NCI-H524 (cell line): ENCODE data around the gene RNH1.
A peak's percentile ranks its signal among the peaks of the same experiment; 100 is the strongest.
"Not testable (repeated sequence)": the region's sequence is repeated elsewhere in the genome, so short reads cannot be mapped to it uniquely, and the experiment has no call there.

Experiments used
- DNase-seq, 2 experiments: peaks; one replicate each; lab custom pipeline; 2025; lab: John Stamatoyannopoulos, UW

RNH1 gene

DNA sequence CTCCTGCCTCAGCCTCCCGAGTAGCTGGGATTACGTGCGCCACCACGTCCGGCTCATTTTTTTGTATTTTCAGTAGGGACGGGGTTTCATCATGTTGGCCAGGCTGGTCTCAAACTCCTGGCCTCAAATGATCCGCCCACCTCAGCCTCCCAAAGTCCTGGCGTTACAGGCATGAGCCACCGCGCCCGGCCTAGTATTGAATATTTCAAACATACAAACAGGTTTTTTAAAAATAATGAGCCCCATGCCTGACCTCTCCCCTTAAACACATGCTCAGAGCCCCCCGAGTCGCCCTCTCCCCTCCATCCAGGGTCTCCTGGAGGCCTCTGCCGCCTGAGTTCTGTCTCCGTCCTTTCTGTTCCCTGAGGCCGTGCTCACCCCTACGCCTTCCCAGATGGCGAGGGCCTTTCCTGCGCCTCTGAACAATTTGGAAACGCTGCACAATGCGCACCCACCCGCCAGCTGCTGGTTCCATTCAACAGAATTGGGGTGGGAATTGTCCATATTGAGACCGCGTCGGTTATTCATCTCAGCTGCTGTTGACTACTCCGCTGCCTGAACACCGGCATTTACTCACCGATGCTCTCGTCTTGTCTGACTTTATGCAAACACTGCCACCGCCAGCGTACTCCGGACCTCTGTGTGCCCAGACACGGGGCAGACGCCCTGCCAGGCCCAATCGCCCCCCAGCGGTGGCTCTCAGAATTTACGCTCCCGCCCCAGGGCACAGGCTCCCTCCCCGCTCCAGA lies 13.6 kb upstream of the RNH1 start:
- no peak for DNase-seq

DNA sequence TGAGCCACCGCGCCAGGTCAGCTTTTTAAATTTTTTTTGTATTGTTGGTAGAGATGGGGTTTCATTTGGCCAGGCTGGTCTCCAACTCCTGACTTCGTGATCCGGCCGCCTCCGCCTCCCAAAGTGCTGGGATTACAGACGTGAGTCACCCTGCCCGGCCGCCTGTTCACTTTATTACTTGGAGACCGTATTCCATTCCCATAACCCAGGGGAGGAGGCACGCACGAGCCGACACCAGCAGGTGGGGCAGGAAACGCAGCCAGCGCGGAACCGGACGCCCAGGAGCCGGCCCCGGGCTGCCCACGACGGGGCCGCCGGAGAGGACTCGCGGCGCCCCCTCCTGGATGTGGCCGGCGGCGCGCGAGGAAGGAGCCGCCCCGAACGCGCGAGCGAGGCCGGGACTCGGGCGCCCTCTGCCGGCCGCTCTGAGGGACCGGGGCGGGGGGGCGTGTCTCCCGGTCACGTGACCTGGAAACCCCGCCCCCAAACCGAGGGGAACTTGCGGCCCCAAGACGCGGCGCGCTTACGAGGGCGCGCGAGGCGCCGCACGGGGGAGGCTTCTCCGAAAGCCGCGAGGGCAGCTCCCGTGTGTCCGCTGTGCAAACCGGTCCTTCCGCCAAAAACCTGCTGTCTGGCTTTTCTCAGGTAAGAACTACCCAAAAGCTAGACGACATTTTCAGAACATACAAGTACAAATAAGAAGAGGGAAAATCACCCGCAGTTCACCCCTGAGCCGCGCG lies 11.6 kb upstream of the RNH1 start:
- peak; percentile 80 to 93 for DNase-seq

- not testable (repeated sequence) for DNase-seq
Observed at GRCh38 chr11:516918-517685, 10.1 kb upstream of the RNH1 start.

- no peak for DNase-seq
Observed at GRCh38 chr11:516400-516799, 9.4 kb upstream of the RNH1 start.

DNA sequence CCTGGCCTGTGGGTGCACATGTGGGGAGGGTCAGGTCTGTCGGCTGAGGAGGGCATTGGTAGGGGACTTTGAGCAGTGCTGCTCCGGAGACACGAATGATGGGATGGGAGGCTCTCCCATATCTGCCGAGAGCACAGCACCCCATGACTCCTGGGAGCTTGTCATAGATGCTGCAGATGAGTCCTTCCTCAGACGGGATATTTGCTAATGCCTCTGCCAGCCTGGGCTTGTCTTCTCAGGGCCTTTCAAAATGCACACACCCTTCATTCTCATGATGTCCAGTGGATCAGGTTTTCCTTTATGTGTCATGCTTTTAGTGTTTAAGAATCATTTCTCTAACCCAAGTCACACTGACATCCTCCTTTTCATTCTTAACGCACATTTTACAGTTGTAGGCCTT lies 8.1 kb upstream of the RNH1 start:
- no peak for DNase-seq

GRCh38 chr11:514606-515005 lies 7.6 kb upstream of the RNH1 start:
- no peak for DNase-seq

- no peak for DNase-seq
Observed at GRCh38 chr11:512761-513595, 5.9 kb upstream of the RNH1 start.

GRCh38 chr11:508956-509355 lies 1.9 kb upstream of the RNH1 start:
- no peak for DNase-seq

DNA sequence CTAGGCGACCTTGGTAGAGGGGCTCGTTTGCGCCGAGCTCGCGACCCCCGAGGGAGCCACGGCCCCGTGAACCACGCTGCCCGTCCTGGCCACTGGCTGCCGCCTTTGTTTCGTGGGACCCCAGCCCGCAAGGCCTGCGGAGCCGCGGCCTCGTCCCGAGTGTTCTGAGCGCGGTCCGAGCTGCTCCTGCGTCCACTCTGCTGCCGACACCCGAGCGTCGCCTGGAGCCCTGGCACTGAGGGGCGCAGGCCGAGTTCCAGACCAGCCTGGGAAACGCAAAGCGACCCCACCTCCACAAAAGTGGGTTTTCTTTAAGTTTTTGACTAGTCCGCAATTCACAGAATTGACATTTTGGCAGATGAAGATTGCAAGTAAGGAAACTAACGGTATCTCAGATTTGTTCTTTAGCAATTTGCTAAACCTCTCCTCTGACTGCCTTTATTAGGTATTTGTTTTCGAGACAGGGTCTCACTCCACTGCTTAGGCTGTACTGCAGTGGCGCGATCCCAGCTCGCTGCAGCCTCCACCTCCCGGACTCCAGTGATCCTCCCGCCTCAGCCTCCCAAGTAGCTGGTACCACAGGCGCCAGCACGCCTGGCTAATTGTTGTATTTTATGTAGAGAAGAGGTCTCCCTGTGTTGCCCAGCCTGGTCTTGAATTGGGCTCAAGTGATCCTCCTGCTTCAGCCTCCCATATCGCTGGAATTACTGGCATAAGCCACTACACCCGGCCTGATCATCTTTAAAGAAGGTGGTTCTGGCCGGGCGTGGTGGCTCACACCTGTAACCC lies 879 bp upstream of the RNH1 start:
- no peak for DNase-seq

DNA sequence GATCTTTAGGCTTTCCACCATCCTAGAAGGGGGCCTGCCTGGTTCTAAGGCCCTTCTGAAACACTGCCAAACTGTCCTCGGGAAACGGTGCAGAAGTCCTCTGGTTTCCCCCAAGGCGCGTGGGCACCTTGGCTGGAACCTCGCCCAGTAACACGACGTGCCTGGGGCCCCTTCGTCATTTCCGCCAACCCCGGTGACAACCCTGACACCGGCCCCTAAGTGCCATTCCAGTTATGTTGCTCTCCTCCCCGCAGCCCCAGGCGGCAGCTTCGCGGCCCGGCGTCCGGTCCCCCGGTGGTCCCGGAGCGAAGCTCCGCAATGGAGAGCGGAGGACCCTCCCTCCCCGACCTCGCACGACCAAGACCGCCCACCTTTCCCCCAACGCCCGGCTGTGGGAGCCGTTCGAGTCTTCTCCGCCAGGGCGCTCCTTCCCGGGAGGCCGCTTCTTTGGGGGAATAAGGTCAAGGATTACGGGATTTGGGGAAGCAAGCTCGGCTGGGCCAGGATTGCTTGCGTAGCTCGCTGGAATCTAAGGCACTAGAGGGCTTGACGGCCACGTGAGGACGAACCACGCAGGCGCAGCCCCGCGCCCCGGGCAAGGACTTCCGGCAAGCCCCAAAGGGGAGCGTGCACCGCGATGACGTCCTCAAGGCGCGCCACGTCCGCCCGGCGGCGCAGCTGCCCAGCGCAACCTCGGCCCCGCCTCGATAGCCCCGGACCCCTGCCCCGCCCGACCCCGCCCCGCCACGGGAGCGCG lies 626 bp downstream of the RNH1 start:
- peak; percentile 89 to 93 for DNase-seq

DNA sequence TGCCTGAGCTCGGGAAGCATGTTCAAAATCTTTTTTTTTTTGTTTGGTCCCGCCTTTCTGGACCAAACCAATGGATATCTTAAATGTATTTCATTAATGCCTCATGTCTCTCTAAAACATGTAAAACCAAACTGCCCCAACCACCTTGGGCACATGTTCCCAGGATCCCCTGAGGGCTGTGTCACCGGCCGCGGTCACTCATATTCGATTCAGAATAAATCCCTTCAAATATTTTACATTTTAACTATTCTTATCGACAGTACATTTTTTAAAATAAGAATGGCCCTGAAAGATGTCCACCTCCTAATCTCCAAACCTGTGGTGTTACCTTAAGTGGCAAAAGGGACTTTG lies 2.1 kb downstream of the RNH1 start:
- no peak for DNase-seq

GRCh38 chr11:504053-504993 lies 2.7 kb downstream of the RNH1 start:
- DNase-seq = no peak

GRCh38 chr11:503179-503981 lies 3.7 kb downstream of the RNH1 start:
- DNase-seq = no peak

DNA sequence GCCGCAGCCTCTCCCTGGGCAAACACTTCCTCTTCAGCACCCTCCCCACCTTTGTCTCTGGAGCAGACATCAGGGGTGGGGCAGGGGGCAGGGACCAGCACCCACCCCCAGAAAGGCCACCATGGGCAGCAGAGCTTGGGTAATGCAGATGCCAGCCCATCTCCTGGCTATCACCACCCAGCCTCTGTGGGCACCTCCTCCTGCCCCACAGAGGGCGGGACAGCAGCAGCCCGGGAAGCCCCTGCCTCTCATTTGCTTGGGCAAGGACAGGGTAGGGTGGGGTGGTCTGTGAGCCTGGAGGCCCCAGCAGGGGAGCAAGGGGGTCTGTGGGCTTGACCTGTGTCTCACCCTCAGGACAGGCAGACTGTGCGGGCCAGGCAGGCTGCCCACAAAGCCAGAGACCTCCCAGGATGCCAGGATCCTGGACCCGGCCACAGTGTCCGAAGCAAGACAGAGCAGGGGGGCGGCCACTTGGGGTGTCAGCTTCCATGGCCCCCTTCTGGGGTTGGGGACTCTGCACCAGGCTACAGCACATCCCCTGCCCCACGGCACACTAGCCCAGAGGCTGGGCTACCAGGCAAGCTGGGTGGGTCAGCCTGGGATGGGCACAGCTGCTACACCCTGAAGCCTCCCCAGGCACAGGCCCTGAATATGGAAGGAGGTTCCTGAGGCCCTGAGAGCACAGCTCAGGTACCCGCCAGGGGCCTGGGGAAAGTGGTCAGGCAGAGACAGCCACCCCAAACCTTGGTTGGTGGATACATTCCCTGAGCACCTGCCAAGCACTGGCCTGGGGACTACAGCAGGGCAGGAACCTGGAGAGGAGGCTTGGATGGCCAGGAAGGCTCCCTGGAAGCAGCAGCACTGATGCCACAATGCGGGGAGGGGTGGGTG lies 4.5 kb downstream of the RNH1 start:
- DNase-seq = no peak

DNA sequence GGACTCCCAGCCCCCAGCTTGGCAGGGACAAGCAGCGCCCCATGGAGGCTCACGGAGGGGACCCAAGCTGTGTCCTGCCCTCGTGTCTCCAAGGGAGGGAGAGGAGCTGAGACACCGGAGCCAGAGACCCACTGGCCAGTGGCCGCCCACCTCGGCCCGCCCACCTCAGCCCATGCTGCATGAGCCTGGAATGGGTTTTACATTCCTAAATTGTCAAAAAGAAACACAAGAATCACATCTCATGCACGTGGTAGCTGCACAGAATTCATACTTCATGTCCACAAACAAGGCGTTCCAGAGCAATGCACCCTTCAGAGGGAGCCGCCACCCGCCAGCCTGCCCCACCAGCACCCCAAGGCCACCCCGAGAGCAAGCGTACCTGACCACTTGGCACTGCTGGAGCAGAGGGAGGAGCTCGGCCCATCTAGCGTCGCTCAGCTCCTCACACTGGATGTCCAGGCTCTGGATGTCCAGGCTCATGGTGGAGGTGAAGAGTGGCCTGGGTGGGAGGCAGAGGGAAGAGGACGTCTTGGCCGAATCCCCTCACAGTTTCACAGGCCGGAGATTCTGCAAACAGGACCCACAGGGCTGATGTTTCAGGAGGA lies 5.3 kb downstream of the RNH1 start:
- no peak for DNase-seq

DNA sequence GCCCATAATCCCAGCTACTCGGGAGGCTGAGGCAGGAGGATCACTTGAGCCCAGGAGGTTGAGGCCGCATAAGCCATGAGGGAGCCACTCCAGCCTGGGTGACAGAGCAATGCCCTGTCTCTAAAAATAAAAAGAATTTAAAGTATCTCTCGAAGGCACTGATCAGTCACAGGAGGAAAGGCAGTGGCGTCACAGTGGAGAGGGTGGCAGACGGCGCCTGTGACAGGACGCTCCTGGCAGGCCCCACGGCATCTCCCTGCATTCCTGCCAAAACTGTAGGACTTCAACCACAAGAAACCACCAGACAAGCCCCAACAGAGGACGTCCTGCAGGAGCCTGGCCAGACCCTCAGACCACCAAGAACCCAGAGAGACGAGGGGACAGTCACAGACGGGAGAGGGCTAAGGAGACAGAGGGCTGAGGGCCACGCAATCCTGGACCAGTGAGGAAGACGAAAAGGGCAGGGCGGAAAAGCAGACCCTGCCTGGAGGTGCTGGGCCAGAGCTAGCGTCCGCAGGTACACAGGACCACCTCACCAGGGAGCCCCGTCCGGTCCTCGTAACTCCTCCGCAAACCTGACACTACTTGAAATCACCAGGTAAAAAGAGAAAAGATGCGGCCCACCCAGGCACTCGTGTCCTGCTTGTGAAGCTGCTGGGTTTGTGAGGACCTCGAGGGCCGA lies 5.9 kb downstream of the RNH1 start:
- no peak for DNase-seq
